Osteocyte (in vitro differentiated cells): ENCODE results near the gene TMIGD1. TPM values are rescaled to one million over a fixed set of nuclear protein-coding genes. Genes with fewer than 3 reads are reported as not detected.
A peak's percentile ranks its signal among the peaks of the same experiment; 100 is the strongest.

ENCODE experiments used
- DNase-seq: peaks from one replicate; pipeline ENCODE4 v3.0.0; 2021; ENCODE audit warnings: mixed read lengths; ENCODE audit not compliant: unreplicated experiment; ENCODE audit errors: extremely low spot score
- H3K27ac Mint-ChIP-seq: one replicate; pipeline ENCODE4 v1.8.0; 2021; ENCODE audit warnings: mild to moderate bottlenecking, mixed read lengths; ENCODE audit not compliant: unreplicated experiment
- H3K27me3 Mint-ChIP-seq: one replicate; pipeline ENCODE4 v1.8.0; 2021; ENCODE audit warnings: mixed read lengths; ENCODE audit not compliant: unreplicated experiment
- H3K36me3 Mint-ChIP-seq: one replicate; pipeline ENCODE4 v1.8.0; 2021; ENCODE audit warnings: mixed read lengths; ENCODE audit not compliant: unreplicated experiment
- H3K4me1 Mint-ChIP-seq: one replicate; pipeline ENCODE4 v1.8.0; 2021; ENCODE audit warnings: mixed read lengths; ENCODE audit not compliant: unreplicated experiment
- H3K4me3 Mint-ChIP-seq: one replicate; pipeline ENCODE4 v1.8.0; 2021; ENCODE audit warnings: mild to moderate bottlenecking, moderate library complexity, mixed read lengths; ENCODE audit not compliant: unreplicated experiment
- H3K9me3 Mint-ChIP-seq: one replicate; pipeline ENCODE4 v1.8.0; 2021; ENCODE audit warnings: mixed read lengths; ENCODE audit not compliant: unreplicated experiment
- CTCF ChIP-seq: fragments of 200-600 bp; sonication (generic); IDR thresholded peaks from 2 replicates; pipeline ENCODE4 v1.5.0; 2021; ENCODE audit warnings: antibody characterized with exemption, mild to moderate bottlenecking, moderate library complexity
- total RNA-seq: library from RNA; stranded (reverse); gene quantifications from 2 replicates; pipeline ENCODE4 v1.2.1, GENCODE V29; 2021

Gene TMIGD1
- total RNA-seq, 1 donor from 2014 or later: not detected

DNA sequence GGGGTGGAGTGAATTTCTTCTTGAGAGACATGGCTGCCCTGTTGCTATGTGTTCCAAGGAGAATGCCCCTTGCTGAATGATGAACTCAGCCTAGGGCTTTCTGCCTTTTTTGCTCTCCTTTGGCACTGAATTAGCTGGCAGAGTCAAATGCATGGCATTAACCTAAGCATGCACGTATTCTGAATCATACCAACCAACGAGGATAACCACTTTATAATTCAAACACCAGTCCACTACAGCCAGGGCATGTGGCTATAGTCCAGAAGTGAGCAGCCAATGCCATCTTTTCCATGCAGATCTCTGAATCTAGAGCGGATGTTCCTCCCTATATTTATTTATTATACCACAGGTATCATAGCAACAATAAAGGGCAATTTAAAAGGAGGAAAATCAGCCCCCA is 15.7 kb downstream of the TMIGD1 start:
- peaks cover 37% of the 10 kb centered on the region for H3K27me3 Mint-ChIP-seq
- no peak overlapping the region for H3K27ac Mint-ChIP-seq
- no peak overlapping the region for H3K4me3 Mint-ChIP-seq
- no peaks in the 10 kb centered on the region for H3K4me1 Mint-ChIP-seq
- TF ChIP-seq CTCF: no peak
- no peaks in the 10 kb centered on the region for H3K36me3 Mint-ChIP-seq
- DNase-seq: peak; percentile 21
- no peaks in the 10 kb centered on the region for H3K9me3 Mint-ChIP-seq

GRCh38 chr17:30316736-30317135 is 17.1 kb downstream of the TMIGD1 start:
- no peak for TF ChIP-seq CTCF
- H3K9me3 Mint-ChIP-seq: no peaks in the 10 kb centered on the region
- no peak overlapping the region for H3K4me3 Mint-ChIP-seq
- no peaks in the 10 kb centered on the region for H3K36me3 Mint-ChIP-seq
- H3K4me1 Mint-ChIP-seq: no peaks in the 10 kb centered on the region
- peaks cover 45% of the 10 kb centered on the region for H3K27me3 Mint-ChIP-seq
- DNase-seq: no peak
- no peak overlapping the region for H3K27ac Mint-ChIP-seq

DNA sequence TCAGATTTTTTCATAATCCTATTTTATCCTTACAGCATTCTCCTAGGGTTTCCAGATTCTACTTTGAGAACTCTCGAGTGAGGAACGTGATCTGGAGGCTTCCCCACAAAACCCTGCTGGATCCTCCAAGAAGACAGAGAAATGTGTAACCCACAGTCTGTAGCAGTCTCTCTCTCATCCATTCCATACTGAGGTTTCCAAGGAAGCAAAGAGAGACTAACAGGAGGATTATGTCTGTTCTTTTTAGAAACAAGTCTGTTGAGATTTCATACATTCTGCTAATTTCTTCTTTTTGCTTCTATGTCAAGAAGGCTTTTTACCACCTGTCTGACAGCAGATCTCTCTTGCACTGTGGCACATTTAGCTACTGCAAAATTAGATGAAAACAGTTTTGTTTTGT is 18.8 kb downstream of the TMIGD1 start:
- DNase-seq: no peak
- H3K36me3 Mint-ChIP-seq: no peaks in the 10 kb centered on the region
- no peak for TF ChIP-seq CTCF
- H3K27ac Mint-ChIP-seq: no peak overlapping the region
- no peaks in the 10 kb centered on the region for H3K4me1 Mint-ChIP-seq
- H3K9me3 Mint-ChIP-seq: no peaks in the 10 kb centered on the region
- H3K4me3 Mint-ChIP-seq: no peak overlapping the region
- peaks cover 41% of the 10 kb centered on the region for H3K27me3 Mint-ChIP-seq

DNA sequence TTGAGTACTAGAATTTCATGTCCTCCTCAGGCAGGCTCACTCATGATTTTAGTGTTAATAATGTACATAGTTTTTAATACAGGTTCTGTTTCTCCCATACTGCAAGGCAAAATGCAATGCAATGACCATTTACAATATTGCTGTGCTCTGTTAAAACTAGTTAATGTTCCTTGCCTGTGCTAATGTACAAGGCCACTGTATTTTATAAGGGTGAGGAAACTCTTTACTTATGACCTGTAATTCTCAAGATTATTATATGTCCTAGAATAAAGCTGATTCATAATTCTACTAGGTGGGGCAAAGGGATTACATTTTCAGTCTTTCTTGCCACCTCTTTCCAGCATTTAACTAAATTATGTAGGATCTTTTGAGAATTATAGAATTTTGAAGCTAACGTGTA is 19.4 kb downstream of the TMIGD1 start:
- no peaks in the 10 kb centered on the region for H3K4me1 Mint-ChIP-seq
- no peak for TF ChIP-seq CTCF
- H3K36me3 Mint-ChIP-seq: no peaks in the 10 kb centered on the region
- peaks cover 40% of the 10 kb centered on the region for H3K27me3 Mint-ChIP-seq
- H3K27ac Mint-ChIP-seq: no peak overlapping the region
- no peak for DNase-seq
- H3K4me3 Mint-ChIP-seq: no peak overlapping the region
- H3K9me3 Mint-ChIP-seq: no peaks in the 10 kb centered on the region

GRCh38 chr17:30312226-30312625 is 21.6 kb downstream of the TMIGD1 start:
- Mint-ChIP-seq H3K27me3 (peaks cover 43% of the 10 kb centered on the region), H3K4me1 (no peaks in the 10 kb centered on the region), H3K27ac (no peak overlapping the region), H3K4me3 (no peak overlapping the region), H3K36me3 (no peaks in the 10 kb centered on the region), H3K9me3 (no peaks in the 10 kb centered on the region)
- no peak for TF ChIP-seq CTCF
- no peak for DNase-seq
